ENCODE measurements around the gene SNX9. TPM values are rescaled to one million over a fixed set of nuclear protein-coding genes. Genes with fewer than 3 reads are reported as not detected.

Gene SNX9
- total RNA-seq, 2 donors from 2014 or later, result 37.3 to 81.7 TPM

GRCh38 chr6:157974341-157974894 lies 151.4 kb downstream of the SNX9 start:
- no peaks in the 10 kb centered on the region for H3K36me3 ChIP-seq
- no peak for DNase-seq
- H3K27me3 ChIP-seq, result no peaks in the 10 kb centered on the region
- H3K4me3 ChIP-seq, result no peak overlapping the region
- H3K9me3 ChIP-seq, result no peaks in the 10 kb centered on the region
- intact Hi-C loops (cut with DNase I), result no loop called here
- H3K27ac ChIP-seq, result no peak overlapping the region
- no peak for TF ChIP-seq CTCF (IDR thresholded peaks at IDR 0.05)
- no peaks in the 10 kb centered on the region for H3K4me1 ChIP-seq
- no peak overlapping the region for H3K9ac ChIP-seq (ENCODE audit: low read depth in 2 of 2, low read length in 2 of 2)

- Histone ChIP-seq H3K4me1 (no peaks in the 10 kb centered on the region), H3K27me3 (no peaks in the 10 kb centered on the region), H3K36me3 (no peaks in the 10 kb centered on the region), H3K27ac (no peak overlapping the region), H3K9ac (ENCODE audit: low read depth in 2 of 2, low read length in 2 of 2) (no peak overlapping the region), H3K4me3 (no peak overlapping the region), H3K9me3 (no peaks in the 10 kb centered on the region)
- intact Hi-C loops (cut with DNase I), result no loop called here
- TF ChIP-seq CTCF (IDR thresholded peaks at IDR 0.05), result no peak
- DNase-seq, result no peak
Observed at GRCh38 chr6:157974967-157975366, 151.9 kb downstream of the SNX9 start.

GRCh38 chr6:157975456-157975855 lies 152.4 kb downstream of the SNX9 start:
- TF ChIP-seq CTCF (IDR thresholded peaks at IDR 0.05), result no peak
- Histone ChIP-seq H3K9ac (ENCODE audit: low read depth in 2 of 2, low read length in 2 of 2) (no peak overlapping the region), H3K4me1 (no peaks in the 10 kb centered on the region), H3K9me3 (no peaks in the 10 kb centered on the region), H3K27me3 (no peaks in the 10 kb centered on the region), H3K27ac (no peak overlapping the region), H3K4me3 (no peak overlapping the region), H3K36me3 (no peaks in the 10 kb centered on the region)
- DNase-seq, result no peak
- intact Hi-C loops (cut with DNase I), result no loop called here

GRCh38 chr6:157976345-157977175 lies 153.5 kb downstream of the SNX9 start:
- no peak overlapping the region for H3K27ac ChIP-seq
- no peaks in the 10 kb centered on the region for H3K36me3 ChIP-seq
- no peak for TF ChIP-seq CTCF (IDR thresholded peaks at IDR 0.05)
- no peaks in the 10 kb centered on the region for H3K9me3 ChIP-seq
- H3K4me3 ChIP-seq, result no peak overlapping the region
- intact Hi-C loops (cut with DNase I), result no loop called here
- DNase-seq, result no peak
- H3K4me1 ChIP-seq, result no peaks in the 10 kb centered on the region
- H3K27me3 ChIP-seq, result no peaks in the 10 kb centered on the region
- no peak overlapping the region for H3K9ac ChIP-seq (ENCODE audit: low read depth in 2 of 2, low read length in 2 of 2)

- no peak for DNase-seq
- H3K9me3 ChIP-seq, result no peaks in the 10 kb centered on the region
- no peak overlapping the region for H3K9ac ChIP-seq (ENCODE audit: low read depth in 2 of 2, low read length in 2 of 2)
- no peak overlapping the region for H3K27ac ChIP-seq
- no peaks in the 10 kb centered on the region for H3K36me3 ChIP-seq
- intact Hi-C loops (cut with DNase I), result no loop called here
- H3K27me3 ChIP-seq, result no peaks in the 10 kb centered on the region
- no peaks in the 10 kb centered on the region for H3K4me1 ChIP-seq
- no peak overlapping the region for H3K4me3 ChIP-seq
- no peak for TF ChIP-seq CTCF (IDR thresholded peaks at IDR 0.05)
Observed at GRCh38 chr6:157977176-157977804, 154.2 kb downstream of the SNX9 start.
